Tibial nerve (tissue), 4 donors: ENCODE data around the gene GCNT3. TPM values are rescaled to one million over a fixed set of nuclear protein-coding genes. Genes with fewer than 3 reads are reported as not detected.

Experiments used
- DNase-seq, 2 donors: peaks; one replicate each; pipeline ENCODE4 v3.0.0-alpha.2; 2019; ENCODE audit warnings: low spot score in 2 of 2
- H3K27ac ChIP-seq, 4 donors: fragments of 200-600 bp; sonication (generic) in 3 of 4; one replicate each; pipeline ENCODE4 v1.5.1; 2017 to 2019; ENCODE audit warnings: mild to moderate bottlenecking in 1 of 4
- H3K27me3 ChIP-seq, 2 donors: fragments of 200-600 bp; sonication (generic) in 1 of 2; one replicate each; pipeline versions ENCODE4 v1.5.1 to v1.6.0; 2017 to 2019
- H3K36me3 ChIP-seq, 3 donors: fragments of 200-600 bp; sonication (generic); one replicate each; pipeline ENCODE4 v1.5.1; 2018 to 2019
- H3K4me1 ChIP-seq, 4 donors: fragments of 200-600 bp; sonication (generic) in 3 of 4; one replicate each; pipeline ENCODE4 v1.5.1; 2017 to 2019
- H3K4me3 ChIP-seq, 4 donors: fragments of 200-600 bp; sonication (generic) in 3 of 4; one replicate each; pipeline ENCODE4 v1.5.1; 2017 to 2019; ENCODE audit warnings: mild to moderate bottlenecking in 1 of 4, moderate library complexity in 1 of 4
- H3K9me3 ChIP-seq, 4 donors: fragments of 200-600 bp; sonication (generic) in 3 of 4; one replicate each; pipeline ENCODE4 v1.5.1; 2017 to 2019
- CTCF ChIP-seq, 5 experiments: fragments of 200-600 bp in 3 of 5; fragments of 450-650 bp in 2 of 5; sonication (generic) in 3 of 5; IDR thresholded peaks; one replicate each; pipeline ENCODE4 v1.5.1; 2016 to 2019; ENCODE audit warnings: antibody characterized with exemption in 5 of 5, mild to moderate bottlenecking in 3 of 5, moderate library complexity in 2 of 5
- EP300 ChIP-seq, 2 donors: sonication (generic); formaldehyde crosslinking; IDR thresholded peaks; one replicate each; pipeline ENCODE4 v1.6.1; 2017; ENCODE audit warnings: antibody characterized with exemption in 2 of 2, mild to moderate bottlenecking in 1 of 2
- POLR2A ChIP-seq, 2 donors: fragments of 450-650 bp; IDR thresholded peaks; one replicate each; pipeline ENCODE4 v1.6.1; 2017; ENCODE audit warnings: antibody characterized with exemption in 2 of 2, mild to moderate bottlenecking in 2 of 2, moderate library complexity in 2 of 2
- WGBS, 2 donors: methylation state at CpG; one replicate each; pipeline ENCODE4 v1.1.5; 2018; 5-methylcytosine and 5-hydroxymethylcytosine counted together
- total RNA-seq, 4 donors: library from RNA; depleted of rRNA; stranded (reverse); fragments of >200 nt; gene quantifications; one replicate each; pipeline ENCODE4 v1.1.0, GENCODE V29; 2016

Gene GCNT3
- total RNA-seq, 4 donors from 2014 or later: not detected

DNA sequence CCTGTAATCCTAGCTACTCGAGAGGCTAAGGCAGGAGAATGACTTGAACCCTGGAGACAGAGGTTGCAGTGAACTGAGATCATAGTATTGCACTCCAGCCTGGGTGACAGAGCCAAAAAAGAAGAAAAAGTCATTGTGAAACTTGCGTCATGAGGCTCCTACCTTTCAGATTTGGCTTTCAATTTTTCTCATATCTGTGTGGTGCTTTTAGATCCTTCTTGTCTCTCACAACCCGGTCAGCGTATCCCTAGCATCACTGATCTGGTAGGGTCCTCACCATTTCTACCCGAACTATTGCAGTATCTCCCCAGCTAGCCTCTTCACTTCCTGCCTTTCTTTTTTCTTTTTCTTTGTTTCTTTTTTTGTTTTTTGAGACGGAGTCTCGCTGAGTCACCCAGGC lies 21.6 kb upstream of the GCNT3 start:
- no peaks in the 10 kb centered on the region for H3K27me3 ChIP-seq
- H3K27ac ChIP-seq: no peak overlapping the region
- H3K4me3 ChIP-seq: no peak overlapping the region
- no peak for TF ChIP-seq POLR2A (IDR thresholded peaks at IDR 0.05)
- TF ChIP-seq CTCF (IDR thresholded peaks at IDR 0.05): no peak
- TF ChIP-seq EP300 (IDR thresholded peaks at IDR 0.05): no peak
- no peak for DNase-seq
- no peaks in the 10 kb centered on the region for H3K36me3 ChIP-seq
- no peaks in the 10 kb centered on the region for H3K9me3 ChIP-seq
- H3K4me1 ChIP-seq: no peaks in the 10 kb centered on the region
- 83% methylated on average over 7 of the region's 7 CpGs for WGBS, 2 donors

- TF ChIP-seq CTCF (IDR thresholded peaks at IDR 0.05) (no peak), POLR2A (IDR thresholded peaks at IDR 0.05) (no peak), EP300 (IDR thresholded peaks at IDR 0.05) (no peak)
- Histone ChIP-seq H3K27me3 (no peaks in the 10 kb centered on the region), H3K4me1 (no peaks in the 10 kb centered on the region), H3K4me3 (no peak overlapping the region), H3K27ac (no peak overlapping the region), H3K36me3 (no peaks in the 10 kb centered on the region), H3K9me3 (no peaks in the 10 kb centered on the region)
- no peak for DNase-seq
- 39 to 49% methylated on average over 2 of the region's 2 CpGs for WGBS, 2 donors
Measured at GRCh38 chr15:59591356-59591755, 20.2 kb upstream of the GCNT3 start.

GRCh38 chr15:59594493-59594942 lies 17.1 kb upstream of the GCNT3 start:
- Histone ChIP-seq H3K4me3 (no peak overlapping the region), H3K27ac (peak overlapping the region in 1 of 4 donors; percentile 51), H3K4me1 (no peaks in the 10 kb centered on the region), H3K36me3 (no peaks in the 10 kb centered on the region), H3K27me3 (no peaks in the 10 kb centered on the region), H3K9me3 (no peaks in the 10 kb centered on the region)
- no peak for DNase-seq
- no peak for TF ChIP-seq CTCF (IDR thresholded peaks at IDR 0.05)
- no peak for TF ChIP-seq POLR2A (IDR thresholded peaks at IDR 0.05)
- no peak for TF ChIP-seq EP300 (IDR thresholded peaks at IDR 0.05)
- 45 to 53% methylated on average over 3 of the region's 3 CpGs for WGBS, 2 donors

DNA sequence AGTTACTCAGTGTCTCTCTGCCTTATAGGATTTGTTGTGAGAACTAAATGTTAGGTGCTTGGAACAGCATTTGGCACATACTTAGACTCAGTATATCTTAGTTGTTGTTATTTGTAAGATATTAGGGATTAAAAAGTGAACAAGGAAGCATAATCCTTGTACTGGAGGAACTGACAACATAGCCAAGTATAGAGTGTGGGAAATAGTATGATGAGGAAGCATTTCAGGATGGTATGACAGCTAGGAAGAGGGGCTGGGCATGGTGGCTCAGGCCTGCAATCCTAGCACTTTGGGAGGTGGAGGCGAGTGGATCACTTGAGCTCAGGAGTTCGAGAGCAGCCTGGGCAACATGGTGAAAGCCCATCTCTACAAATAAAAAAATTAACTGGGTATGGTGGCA lies 16.6 kb upstream of the GCNT3 start:
- Histone ChIP-seq H3K4me3 (no peak overlapping the region), H3K27ac (peak overlapping the region in 1 of 4 donors; percentile 51), H3K27me3 (no peaks in the 10 kb centered on the region), H3K9me3 (no peaks in the 10 kb centered on the region), H3K36me3 (no peaks in the 10 kb centered on the region), H3K4me1 (no peaks in the 10 kb centered on the region)
- no peak for TF ChIP-seq POLR2A (IDR thresholded peaks at IDR 0.05)
- no peak for TF ChIP-seq EP300 (IDR thresholded peaks at IDR 0.05)
- TF ChIP-seq CTCF (IDR thresholded peaks at IDR 0.05): no peak
- DNase-seq: no peak
- 86 to 91% methylated on average over 2 of the region's 2 CpGs for WGBS, 2 donors

- H3K9me3 ChIP-seq: no peaks in the 10 kb centered on the region
- WGBS, 2 donors: 71 to 79% methylated on average over 7 of the region's 7 CpGs
- H3K27ac ChIP-seq: peak overlapping the region in 1 of 4 donors; percentile 51
- TF ChIP-seq CTCF (IDR thresholded peaks at IDR 0.05): no peak
- no peak for TF ChIP-seq EP300 (IDR thresholded peaks at IDR 0.05)
- no peak for TF ChIP-seq POLR2A (IDR thresholded peaks at IDR 0.05)
- H3K4me1 ChIP-seq: no peaks in the 10 kb centered on the region
- H3K4me3 ChIP-seq: no peak overlapping the region
- H3K36me3 ChIP-seq: no peaks in the 10 kb centered on the region
- no peaks in the 10 kb centered on the region for H3K27me3 ChIP-seq
- no peak for DNase-seq
Measured at GRCh38 chr15:59595434-59595915, 16.1 kb upstream of the GCNT3 start.
